GM19035 (cell line): ENCODE measurements around the gene PIWIL1.

Experiments used
- ATAC-seq: cut with Tn5 transposase; IDR thresholded peaks from one replicate; pipeline ENCODE4 v1.9.1; 2021; ENCODE audit not compliant: unreplicated experiment

Gene PIWIL1

DNA sequence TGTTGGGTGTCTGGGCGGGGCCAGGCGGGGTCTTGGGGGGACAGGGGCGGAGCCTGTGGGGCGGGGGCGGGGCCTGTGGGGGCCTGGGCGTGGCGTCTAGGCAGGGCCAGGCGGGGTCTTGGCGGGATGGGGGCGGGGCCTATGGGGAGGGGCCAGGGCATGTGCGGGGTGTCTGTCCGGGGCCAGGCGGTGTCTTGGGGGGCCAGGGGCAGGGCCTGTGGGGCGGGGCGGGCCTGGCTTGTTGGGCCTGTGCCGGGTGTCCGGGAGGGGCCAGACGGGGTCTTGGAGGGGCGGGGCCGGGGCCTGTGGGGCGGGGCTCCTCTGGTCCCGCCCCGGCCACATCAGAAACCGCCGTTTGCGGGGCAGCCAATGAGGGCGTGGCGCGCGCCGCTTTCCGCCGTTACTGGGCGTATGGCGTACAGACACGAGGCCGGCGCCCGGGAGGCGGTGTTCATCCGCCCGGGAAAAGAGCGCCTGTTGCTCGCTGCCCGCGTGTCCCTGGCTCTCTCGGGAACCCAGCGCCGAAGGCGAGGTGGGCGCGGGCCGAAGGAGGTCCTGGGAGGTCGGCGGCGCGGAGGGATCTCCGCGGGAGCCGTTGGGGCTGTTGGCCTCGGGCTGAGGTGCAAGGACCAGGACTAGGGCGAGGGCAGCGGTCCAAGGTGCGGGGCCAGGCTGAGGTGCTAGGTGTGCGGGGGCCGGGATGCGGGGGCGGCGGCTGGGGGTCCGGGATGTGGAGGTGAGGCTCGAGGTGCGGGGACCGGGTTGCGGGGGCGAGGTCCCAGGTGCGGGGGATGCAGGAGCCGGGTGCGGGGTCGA lies at the start of gene PIWIL1:
Gene PIWIL1 (plus strand): TSS at position 400 of the 816 bp plus-strand sequence. CDS start 4,705 bp downstream, outside the sequence.
- ATAC-seq = no peak

DNA sequence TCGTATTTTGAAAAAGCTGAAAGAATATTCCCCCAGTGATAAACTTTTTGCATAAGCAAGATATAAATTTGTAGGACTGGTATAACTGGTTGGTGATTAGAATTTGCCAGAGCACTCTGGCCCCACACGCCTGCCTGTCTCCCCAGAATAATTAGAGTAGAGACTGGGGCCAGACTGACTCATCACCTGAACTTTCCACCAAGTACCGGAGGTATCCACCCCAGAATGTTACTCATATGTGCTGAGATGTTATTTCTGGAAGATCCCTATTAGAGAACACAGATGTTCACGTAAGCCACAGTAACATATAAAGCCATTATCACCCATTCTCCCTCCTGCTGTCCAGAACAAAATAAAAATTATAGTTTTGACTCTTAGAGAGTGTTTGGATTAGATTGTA lies 49.5 kb upstream of the PIWIL1 start:
- no peak for ATAC-seq

GRCh38 chr12:130288691-130289090 lies 49.0 kb upstream of the PIWIL1 start:
- no peak for ATAC-seq

- no peak for ATAC-seq
Observed at GRCh38 chr12:130290114-130290513, 47.6 kb upstream of the PIWIL1 start.

- ATAC-seq = no peak
Observed at GRCh38 chr12:130298322-130299021, 39.2 kb upstream of the PIWIL1 start.

- no peak for ATAC-seq
Observed at GRCh38 chr12:130299574-130299973, 38.1 kb upstream of the PIWIL1 start.

- no peak for ATAC-seq
Observed at GRCh38 chr12:130300090-130300489, 37.6 kb upstream of the PIWIL1 start.

- ATAC-seq = no peak
Observed at GRCh38 chr12:130300737-130301535, 36.8 kb upstream of the PIWIL1 start.

DNA sequence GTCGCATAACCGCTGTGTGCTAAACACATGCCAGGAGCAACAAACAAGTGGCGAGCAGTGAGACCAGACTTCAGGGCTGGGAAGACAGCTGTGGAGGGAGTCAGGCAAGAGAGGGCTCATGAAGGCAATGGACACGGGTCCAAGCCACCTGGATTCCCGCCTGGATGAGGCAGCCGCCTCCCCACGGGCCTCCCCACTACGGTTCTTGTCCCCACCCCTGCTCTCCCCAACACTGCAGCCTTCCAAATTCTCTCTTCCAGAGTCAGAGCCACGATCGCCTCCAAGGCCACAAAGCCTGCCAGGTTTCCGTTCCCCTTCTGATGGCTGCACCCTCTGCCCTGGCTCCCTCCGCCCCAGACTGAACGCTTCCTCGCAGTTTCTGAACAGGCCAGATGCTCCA lies 36.1 kb upstream of the PIWIL1 start:
- no peak for ATAC-seq

DNA sequence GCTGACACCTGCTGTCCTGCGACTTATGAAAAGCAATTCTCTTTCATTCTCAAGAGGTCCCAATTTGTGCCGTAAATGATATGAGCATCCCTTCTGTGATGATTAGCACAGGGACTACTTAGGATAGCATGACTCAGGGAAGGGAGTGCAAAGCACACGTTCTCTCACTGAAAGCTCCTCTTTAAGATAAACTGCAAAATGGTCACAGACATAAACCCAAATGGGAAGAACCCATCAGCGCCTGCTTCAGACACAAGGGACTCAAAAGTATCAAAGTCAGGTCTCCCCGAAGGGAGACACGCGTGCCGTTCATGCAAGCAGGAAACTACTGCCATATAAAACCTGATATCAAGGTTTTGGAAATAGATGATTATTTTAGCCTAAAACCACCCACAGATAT lies 33.9 kb upstream of the PIWIL1 start:
- no peak for ATAC-seq

DNA sequence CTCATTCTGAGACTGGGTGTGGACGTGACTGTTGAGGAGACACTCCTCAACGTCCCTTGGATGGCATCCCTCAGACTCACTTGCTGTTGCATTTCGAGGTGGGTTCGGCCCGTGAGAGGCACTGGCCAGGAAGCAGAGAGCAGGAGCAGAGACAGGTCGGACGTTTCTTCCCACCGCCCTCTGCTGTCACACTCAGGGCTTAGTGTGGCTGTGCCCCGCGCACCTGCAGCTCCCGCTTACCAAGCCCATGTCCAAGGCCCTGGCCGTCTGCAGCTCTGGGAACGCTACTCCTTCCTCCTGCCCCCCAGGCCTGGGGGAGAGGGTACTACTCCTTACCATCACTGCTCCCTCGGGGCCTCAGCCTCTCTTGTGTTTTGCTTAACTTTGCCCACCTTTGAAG lies 29.8 kb upstream of the PIWIL1 start:
- no peak for ATAC-seq

DNA sequence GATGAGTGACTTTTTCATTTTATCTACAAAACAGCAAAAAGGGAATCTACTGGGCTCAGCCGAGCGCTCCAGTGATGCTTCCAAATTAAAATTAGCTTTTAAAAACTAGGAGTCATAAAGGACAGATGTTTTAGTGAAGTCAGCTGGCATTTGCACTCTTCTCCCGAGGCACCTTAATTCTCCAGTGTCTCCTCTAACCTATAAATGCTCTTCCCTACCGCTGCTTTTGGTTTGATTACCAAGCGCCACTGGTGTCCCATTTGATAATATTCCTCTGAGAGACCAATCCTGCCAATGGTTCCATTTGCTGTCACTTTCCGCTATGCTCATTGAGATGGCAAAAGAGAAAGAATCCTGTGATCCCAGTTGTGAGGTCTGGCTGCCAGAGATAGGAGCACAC lies 29.3 kb upstream of the PIWIL1 start:
- no peak for ATAC-seq

GRCh38 chr12:130316251-130316650 lies 21.4 kb upstream of the PIWIL1 start:
- no peak for ATAC-seq

GRCh38 chr12:130320536-130320935 lies 17.2 kb upstream of the PIWIL1 start:
- no peak for ATAC-seq

GRCh38 chr12:130322263-130322662 lies 15.4 kb upstream of the PIWIL1 start:
- ATAC-seq = no peak

GRCh38 chr12:130330685-130331084 lies 7.0 kb upstream of the PIWIL1 start:
- ATAC-seq = no peak

DNA sequence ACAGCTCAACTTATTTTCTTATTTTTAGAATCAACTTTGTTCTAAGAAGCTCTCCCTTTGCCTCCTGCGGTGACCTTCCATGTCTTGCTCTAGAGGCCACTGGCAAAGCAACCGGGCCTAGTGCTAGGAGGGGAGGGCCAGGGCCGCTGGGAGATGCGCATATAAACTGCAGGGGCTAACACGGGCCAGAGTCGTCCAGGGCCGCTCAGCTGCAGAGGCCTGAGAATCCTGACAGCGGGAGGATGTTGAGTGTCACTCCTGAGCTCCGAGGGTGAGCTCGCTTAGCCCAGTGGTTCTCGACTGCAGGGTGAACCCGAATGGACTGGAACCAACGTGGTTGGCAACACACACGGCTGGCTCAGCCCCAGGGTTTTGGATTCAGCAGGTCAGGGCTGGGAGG lies 6.5 kb upstream of the PIWIL1 start:
- no peak for ATAC-seq

DNA sequence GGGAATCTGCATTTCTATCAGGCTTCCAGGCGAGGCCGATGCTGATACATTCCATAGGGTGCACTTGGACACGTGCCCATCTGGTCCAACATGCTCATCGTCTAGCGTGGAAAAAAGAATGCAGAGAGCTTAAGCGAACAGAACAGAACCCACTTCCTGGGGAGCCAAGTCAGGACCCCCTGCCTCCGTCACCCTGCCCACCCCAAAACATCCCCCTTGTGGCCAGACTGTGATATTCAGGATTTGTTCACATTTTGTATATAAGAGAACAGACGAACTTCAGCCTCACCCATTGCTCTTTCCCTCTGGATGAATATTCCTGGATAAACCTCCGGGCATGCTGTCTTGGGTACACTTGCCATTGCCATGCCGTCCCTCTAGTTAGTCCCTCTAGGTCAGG lies 4.3 kb upstream of the PIWIL1 start:
- ATAC-seq = no peak

DNA sequence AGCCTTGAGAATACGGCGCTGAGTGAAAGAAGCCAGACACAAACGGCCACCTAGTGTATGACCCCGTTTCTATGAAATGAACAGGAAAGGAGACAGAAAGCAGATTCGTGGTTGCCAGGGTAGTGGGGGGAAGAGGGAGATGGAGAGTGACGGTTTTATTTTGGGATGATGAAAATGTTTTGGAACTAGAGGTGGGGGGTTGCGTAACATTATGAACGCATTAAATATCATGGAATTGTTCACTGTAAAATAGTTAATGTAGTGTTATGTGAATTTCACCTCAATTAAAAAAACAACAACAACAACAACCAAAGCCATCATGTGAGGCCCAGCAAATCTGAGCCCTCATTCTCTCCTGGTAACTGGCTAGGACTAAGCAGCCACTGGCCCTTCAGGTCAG lies 3.3 kb upstream of the PIWIL1 start:
- no peak for ATAC-seq

DNA sequence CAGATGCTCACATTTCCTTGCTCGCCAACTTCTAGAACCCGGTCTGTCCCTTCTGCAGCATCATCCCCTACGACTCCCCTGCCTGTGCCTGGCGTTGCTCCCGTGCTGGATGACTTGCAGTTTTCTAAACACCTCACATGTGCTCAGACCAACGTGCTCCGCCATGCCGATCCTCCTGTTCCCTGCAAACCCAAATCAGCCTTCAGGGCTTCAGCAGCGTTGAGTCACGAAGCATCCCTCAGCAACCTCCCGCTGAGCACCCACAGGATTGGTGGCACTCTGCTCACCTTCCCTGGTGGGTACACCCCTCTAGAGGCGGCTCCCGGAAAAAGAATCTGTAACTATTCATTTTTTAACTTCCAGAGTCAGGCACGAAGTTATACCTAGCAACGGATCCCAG lies 2.8 kb upstream of the PIWIL1 start:
- ATAC-seq = no peak

DNA sequence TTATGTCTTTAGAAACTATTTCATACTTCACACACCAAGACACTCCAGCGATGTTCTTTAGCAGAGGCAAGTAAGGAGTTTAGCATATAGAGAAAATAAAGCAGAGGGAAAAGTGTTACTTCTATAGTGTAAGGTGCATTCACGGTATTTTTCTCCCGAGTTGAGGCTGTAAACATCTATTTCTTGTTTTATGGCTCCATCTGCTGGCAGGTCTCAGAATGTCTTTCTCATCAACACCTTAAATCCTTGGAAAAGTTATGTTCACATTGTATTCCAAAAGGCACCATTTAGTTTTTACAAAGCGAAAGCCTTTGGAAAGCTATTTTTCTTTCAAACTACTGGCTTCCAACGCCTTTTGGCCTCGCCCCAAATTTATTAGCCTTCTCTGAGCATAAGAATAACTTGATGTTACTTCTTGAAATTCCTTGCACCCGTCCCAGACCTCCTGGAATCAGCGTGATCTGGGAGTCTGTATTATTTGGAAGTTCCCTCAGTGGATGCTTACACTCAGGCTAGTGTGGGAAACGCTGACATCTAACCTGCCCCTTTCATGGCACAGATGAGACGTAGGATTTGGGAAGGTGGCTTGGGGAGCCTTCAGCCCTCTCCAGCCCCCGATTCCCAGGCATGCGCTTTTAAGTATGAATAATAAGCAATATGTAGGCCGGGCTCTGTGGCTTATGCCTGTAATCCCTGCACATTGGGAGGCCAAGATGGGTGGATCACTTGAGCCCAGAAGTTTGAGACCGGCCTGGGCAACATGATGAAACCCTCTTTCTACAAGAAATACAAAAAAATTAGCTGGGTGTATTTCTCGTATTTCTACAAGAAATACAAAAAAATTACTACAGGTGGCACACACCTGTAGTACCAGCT lies 1.9 kb upstream of the PIWIL1 start:
- no peak for ATAC-seq
